ENCODE measurements around the gene CIRBP.
"Not testable (repeated sequence)": the region's sequence is repeated elsewhere in the genome, so short reads cannot be mapped to it uniquely, and the experiment has no call there.

The CIRBP gene

GRCh38 chr19:1313695-1314613 is 44.8 kb downstream of the CIRBP start:
- no peak for DNase-seq

GRCh38 chr19:1315470-1316166 is 46.5 kb downstream of the CIRBP start:
- DNase-seq = peak; percentile 23

GRCh38 chr19:1316466-1316865 is 47.3 kb downstream of the CIRBP start:
- DNase-seq = no peak

GRCh38 chr19:1317274-1318003 is 48.3 kb downstream of the CIRBP start:
- DNase-seq = no peak

- DNase-seq = no peak
Measured at GRCh38 chr19:1318678-1319471, 49.7 kb downstream of the CIRBP start.

- DNase-seq = not testable (repeated sequence)
Measured at GRCh38 chr19:1320282-1320650, 51.1 kb downstream of the CIRBP start.

- DNase-seq = no peak
Measured at GRCh38 chr19:1321539-1321938, 52.4 kb downstream of the CIRBP start.

GRCh38 chr19:1322198-1322981 is 53.3 kb downstream of the CIRBP start:
- no peak for DNase-seq

GRCh38 chr19:1324249-1324805 is 55.2 kb downstream of the CIRBP start:
- DNase-seq = no peak
